Smooth muscle cell of trachea (primary cell): ENCODE results near the gene CMPK1. TPM values are rescaled to one million over a fixed set of nuclear protein-coding genes. Genes with fewer than 3 reads are reported as not detected.

Source experiments
- total RNA-seq: library from RNA; depleted of rRNA; stranded (reverse); fragments of >200 nt; gene quantifications from 2 replicates; pipeline ENCODE4 v1.2.1, GENCODE V29; 2014

CMPK1 gene
- 79.6 and 132 TPM in 2 replicates for total RNA-seq

GRCh38 chr1:47333578-47333921 lies at the start of gene CMPK1:
TSS of gene CMPK1 (plus strand) at chr1:47333790. CDS start at chr1:47333946, 156 bp downstream.

GRCh38 chr1:47313915-47314664 lies 19.5 kb upstream of the CMPK1 start, which contains the start of gene STIL:
TSS of gene STIL (minus strand) at chr1:47314147. CDS start at chr1:47310319, 3,828 bp downstream.

GRCh38 chr1:47415728-47416318 lies 82.2 kb downstream of the CMPK1 start, which contains the start of gene FOXE3:
TSS of gene FOXE3 (plus strand) at chr1:47416285. CDS start at chr1:47416316, 31 bp downstream.

Other genes with a start within 250 kb of the CMPK1 start
- gene CYP4A22, start 196.3 kb upstream of the CMPK1 start, total RNA-seq, result not detected in 2 replicates
- gene PDZK1IP1, start 143.8 kb upstream of the CMPK1 start, total RNA-seq, result 0.50 TPM in 1 of 2 replicates, not detected in the other
- under 0.01 TPM in 2 replicates for gene TAL1, start 101.6 kb upstream of the CMPK1 start, total RNA-seq
- 2.6 and 11.2 TPM in 2 replicates for gene STIL, start 19.6 kb upstream of the CMPK1 start, total RNA-seq
- gene FOXE3, start 82.5 kb downstream of the CMPK1 start, total RNA-seq, result not detected in 2 replicates
- 0.29 and 0.66 TPM in 2 replicates for gene FOXD2, start 104.3 kb downstream of the CMPK1 start, total RNA-seq